Fibroblast of mammary gland (primary cell): ENCODE measurements around the gene WDR27.
"Not testable (repeated sequence)": the region's sequence is repeated elsewhere in the genome, so short reads cannot be mapped to it uniquely, and the experiment has no call there.

Experiments used
- DNase-seq: peaks from one replicate; pipeline ENCODE4 v3.0.0-alpha.2; 2010; ENCODE audit warnings: low read depth
- H3K4me3 ChIP-seq: 2 replicates; pipeline ENCODE4 v1.5.1; 2011; ENCODE audit warnings: low read depth, mild to moderate bottlenecking, low read length, moderate library complexity; ENCODE audit not compliant: control insufficient read depth
- CTCF ChIP-seq: conservative IDR thresholded peaks from 2 replicates; pipeline ENCODE4 v1.5.1; 2011; ENCODE audit warnings: low read depth, low read length, inconsistent platforms; ENCODE audit not compliant: control insufficient read depth, insufficient read depth

WDR27 gene

GRCh38 chr6:169646906-169647567 is 54.8 kb downstream of the WDR27 start:
- no peak for DNase-seq
- no peak for TF ChIP-seq CTCF
- no peak overlapping the region for H3K4me3 ChIP-seq

- DNase-seq, H3K4me3 ChIP-seq: not testable (repeated sequence)
Observed at GRCh38 chr6:169645459-169645858, 56.4 kb downstream of the WDR27 start.

GRCh38 chr6:169643521-169643920 is 58.3 kb downstream of the WDR27 start:
- TF ChIP-seq CTCF, result no peak
- no peak for DNase-seq
- H3K4me3 ChIP-seq, result no peak overlapping the region

- H3K4me3 ChIP-seq, result no peak overlapping the region
- DNase-seq, result no peak
- no peak for TF ChIP-seq CTCF
Observed at GRCh38 chr6:169642455-169642854, 59.4 kb downstream of the WDR27 start.

GRCh38 chr6:169641461-169642085 is 60.3 kb downstream of the WDR27 start:
- no peak overlapping the region for H3K4me3 ChIP-seq
- no peak for TF ChIP-seq CTCF
- no peak for DNase-seq

GRCh38 chr6:169640983-169641382 is 60.8 kb downstream of the WDR27 start:
- no peak for DNase-seq
- TF ChIP-seq CTCF, result no peak
- no peak overlapping the region for H3K4me3 ChIP-seq

- no peak overlapping the region for H3K4me3 ChIP-seq
- peak; percentile 55 for TF ChIP-seq CTCF
Observed at GRCh38 chr6:169640351-169640852, 61.4 kb downstream of the WDR27 start.

More at GRCh38 chr6:169640351-169640852, 61.4 kb downstream of the WDR27 start:
- peak; percentile 58 for DNase-seq
